ENCODE measurements around the gene TUBGCP3. TPM values are rescaled to one million over a fixed set of nuclear protein-coding genes. Genes with fewer than 3 reads are reported as not detected.
"Not testable (repeated sequence)": the region's sequence is repeated elsewhere in the genome, so short reads cannot be mapped to it uniquely, and the experiment has no call there.

The TUBGCP3 gene
- total and polyA plus RNA-seq, 9 donors = 14.2 to 18.1 (median 16.7) TPM

GRCh38 chr13:112516218-112516617, 71.7 kb downstream of the TUBGCP3 start:
- 98% methylated on average over 11 of the region's 13 CpGs for WGBS (ENCODE audit: insufficient coverage)
- Histone ChIP-seq H3K27me3 (ENCODE audit: control insufficient read depth, insufficient read depth, low read length) (no peaks in the 10 kb centered on the region), H3K4me3 (ENCODE audit: low read length) (no peak overlapping the region), H3K27ac (ENCODE audit: low read length) (no peak overlapping the region), H3K4me1 (ENCODE audit: control insufficient read depth, insufficient read depth, low read length) (no peaks in the 10 kb centered on the region), H3K9me3 (replicated peaks; ENCODE audit: control insufficient read depth, low read depth, low read length) (no peaks in the 10 kb centered on the region), H3K36me3 (ENCODE audit: control insufficient read depth, insufficient read depth, low read length) (peaks cover 36% of the 10 kb centered on the region)
- no peak for DNase-seq

GRCh38 chr13:112513761-112514160, 74.2 kb downstream of the TUBGCP3 start:
- Histone ChIP-seq H3K27ac (ENCODE audit: low read length) (no peak overlapping the region), H3K9me3 (replicated peaks; ENCODE audit: control insufficient read depth, low read depth, low read length) (no peaks in the 10 kb centered on the region), H3K36me3 (ENCODE audit: control insufficient read depth, insufficient read depth, low read length) (peaks cover 27% of the 10 kb centered on the region), H3K27me3 (ENCODE audit: control insufficient read depth, insufficient read depth, low read length) (no peaks in the 10 kb centered on the region), H3K4me3 (ENCODE audit: low read length) (no peak overlapping the region), H3K4me1 (ENCODE audit: control insufficient read depth, insufficient read depth, low read length) (no peaks in the 10 kb centered on the region)
- 60% methylated on average over 2 of the region's 6 CpGs for WGBS (ENCODE audit: insufficient coverage)
- no peak for DNase-seq

GRCh38 chr13:112510987-112511685, 76.8 kb downstream of the TUBGCP3 start:
- Histone ChIP-seq H3K27ac (ENCODE audit: low read length) (no peak overlapping the region), H3K4me1 (ENCODE audit: control insufficient read depth, insufficient read depth, low read length) (no peaks in the 10 kb centered on the region), H3K36me3 (ENCODE audit: control insufficient read depth, insufficient read depth, low read length) (peaks cover 25% of the 10 kb centered on the region), H3K27me3 (ENCODE audit: control insufficient read depth, insufficient read depth, low read length) (no peaks in the 10 kb centered on the region), H3K9me3 (replicated peaks; ENCODE audit: control insufficient read depth, low read depth, low read length) (no peaks in the 10 kb centered on the region), H3K4me3 (ENCODE audit: low read length) (no peak overlapping the region)
- 84% methylated on average over 3 of the region's 10 CpGs for WGBS (ENCODE audit: insufficient coverage)
- DNase-seq = no peak

- Histone ChIP-seq H3K4me1 (ENCODE audit: control insufficient read depth, insufficient read depth, low read length) (no peaks in the 10 kb centered on the region), H3K27ac (ENCODE audit: low read length) (no peak overlapping the region), H3K9me3 (replicated peaks; ENCODE audit: control insufficient read depth, low read depth, low read length) (no peaks in the 10 kb centered on the region), H3K27me3 (ENCODE audit: control insufficient read depth, insufficient read depth, low read length) (no peaks in the 10 kb centered on the region), H3K4me3 (ENCODE audit: low read length) (no peak overlapping the region), H3K36me3 (ENCODE audit: control insufficient read depth, insufficient read depth, low read length) (peaks cover 29% of the 10 kb centered on the region)
- 43% methylated on average over 8 of the region's 15 CpGs for WGBS (ENCODE audit: insufficient coverage)
- peak; percentile 53 for DNase-seq
These were observed 77.8 kb downstream of the TUBGCP3 start for GRCh38 chr13:112510002-112510780.

GRCh38 chr13:112509190-112509589, 78.8 kb downstream of the TUBGCP3 start:
- Histone ChIP-seq H3K4me1 (ENCODE audit: control insufficient read depth, insufficient read depth, low read length) (no peaks in the 10 kb centered on the region), H3K4me3 (ENCODE audit: low read length) (no peak overlapping the region), H3K27ac (ENCODE audit: low read length) (no peak overlapping the region), H3K36me3 (ENCODE audit: control insufficient read depth, insufficient read depth, low read length) (peaks cover 31% of the 10 kb centered on the region), H3K27me3 (ENCODE audit: control insufficient read depth, insufficient read depth, low read length) (no peaks in the 10 kb centered on the region), H3K9me3 (replicated peaks; ENCODE audit: control insufficient read depth, low read depth, low read length) (no peaks in the 10 kb centered on the region)
- WGBS (ENCODE audit: insufficient coverage) = 90% methylated on average over 3 of the region's 6 CpGs
- DNase-seq = no peak

GRCh38 chr13:112506046-112506445, 81.9 kb downstream of the TUBGCP3 start:
- WGBS (ENCODE audit: insufficient coverage) = 91% methylated on average over 2 of the region's 8 CpGs

GRCh38 chr13:112496166-112496565, 91.8 kb downstream of the TUBGCP3 start:
- no peaks in the 10 kb centered on the region for H3K4me1 ChIP-seq (ENCODE audit: control insufficient read depth, insufficient read depth, low read length)
- no peak overlapping the region for H3K27ac ChIP-seq (ENCODE audit: low read length)
- H3K27me3 ChIP-seq (ENCODE audit: control insufficient read depth, insufficient read depth, low read length) = no peaks in the 10 kb centered on the region
- no peak for DNase-seq
- 100% methylated on average over 4 of the region's 7 CpGs for WGBS (ENCODE audit: insufficient coverage)
- no peaks in the 10 kb centered on the region for H3K9me3 ChIP-seq (replicated peaks; ENCODE audit: control insufficient read depth, low read depth, low read length)
- no peak overlapping the region for H3K4me3 ChIP-seq (ENCODE audit: low read length)
- H3K36me3 ChIP-seq (ENCODE audit: control insufficient read depth, insufficient read depth, low read length) = peaks cover 27% of the 10 kb centered on the region

More at GRCh38 chr13:112506046-112506445, 81.9 kb downstream of the TUBGCP3 start:
- Histone ChIP-seq H3K27ac (ENCODE audit: low read length) (no peak overlapping the region), H3K4me3 (ENCODE audit: low read length) (no peak overlapping the region), H3K4me1 (ENCODE audit: control insufficient read depth, insufficient read depth, low read length) (no peaks in the 10 kb centered on the region), H3K36me3 (ENCODE audit: control insufficient read depth, insufficient read depth, low read length) (peaks cover 45% of the 10 kb centered on the region), H3K9me3 (replicated peaks; ENCODE audit: control insufficient read depth, low read depth, low read length) (no peaks in the 10 kb centered on the region), H3K27me3 (ENCODE audit: control insufficient read depth, insufficient read depth, low read length) (no peaks in the 10 kb centered on the region)
- DNase-seq = no peak

- no CpG with 5 or more reads among the region's 2 CpGs for WGBS (ENCODE audit: insufficient coverage)
- no peak overlapping the region for H3K27ac ChIP-seq (ENCODE audit: low read length)
- H3K4me3 ChIP-seq (ENCODE audit: low read length) = no peak overlapping the region
- peaks cover 23% of the 10 kb centered on the region for H3K36me3 ChIP-seq (ENCODE audit: control insufficient read depth, insufficient read depth, low read length)
- DNase-seq = no peak
- H3K9me3 ChIP-seq (replicated peaks; ENCODE audit: control insufficient read depth, low read depth, low read length) = no peaks in the 10 kb centered on the region
- no peaks in the 10 kb centered on the region for H3K4me1 ChIP-seq (ENCODE audit: control insufficient read depth, insufficient read depth, low read length)
- no peaks in the 10 kb centered on the region for H3K27me3 ChIP-seq (ENCODE audit: control insufficient read depth, insufficient read depth, low read length)
These were observed 92.5 kb downstream of the TUBGCP3 start for GRCh38 chr13:112495465-112495864.

- no peaks in the 10 kb centered on the region for H3K27me3 ChIP-seq (ENCODE audit: control insufficient read depth, insufficient read depth, low read length)
- no peaks in the 10 kb centered on the region for H3K9me3 ChIP-seq (replicated peaks; ENCODE audit: control insufficient read depth, low read depth, low read length)
- 94% methylated on average over 4 of the region's 6 CpGs for WGBS (ENCODE audit: insufficient coverage)
These were observed 98.8 kb downstream of the TUBGCP3 start for GRCh38 chr13:112489199-112489598.

GRCh38 chr13:112488343-112489050, 99.5 kb downstream of the TUBGCP3 start:
- H3K27ac ChIP-seq (ENCODE audit: low read length); H3K27me3 ChIP-seq (ENCODE audit: control insufficient read depth, insufficient read depth, low read length); H3K9me3 ChIP-seq (replicated peaks; ENCODE audit: control insufficient read depth, low read depth, low read length); DNase-seq; H3K4me3 ChIP-seq (ENCODE audit: low read length); H3K4me1 ChIP-seq (ENCODE audit: control insufficient read depth, insufficient read depth, low read length): not testable (repeated sequence)
- H3K36me3 ChIP-seq (ENCODE audit: control insufficient read depth, insufficient read depth, low read length) = peaks cover 20% of the 10 kb centered on the region
- 92% methylated on average over 7 of the region's 7 CpGs for WGBS (ENCODE audit: insufficient coverage)

More at GRCh38 chr13:112489199-112489598, 98.8 kb downstream of the TUBGCP3 start:
- no peak overlapping the region for H3K4me3 ChIP-seq (ENCODE audit: low read length)
- no peaks in the 10 kb centered on the region for H3K4me1 ChIP-seq (ENCODE audit: control insufficient read depth, insufficient read depth, low read length)
- peaks cover 20% of the 10 kb centered on the region for H3K36me3 ChIP-seq (ENCODE audit: control insufficient read depth, insufficient read depth, low read length)
- no peak overlapping the region for H3K27ac ChIP-seq (ENCODE audit: low read length)
- no peak for DNase-seq

Data from muscle of leg (tissue), 11 donors.